ENCODE results near the gene PROX2.
A peak's percentile ranks its signal among the peaks of the same experiment; 100 is the strongest.

GRCh38 chr14:74905595-74906142 is 29.7 kb upstream of the PROX2 start:
- peak; percentile 98 for TF ChIP-seq CTCF (conservative IDR thresholded peaks at IDR 0.05; ENCODE audit: low read depth, low read length)
- no peak for TF ChIP-seq EZH2 (IDR thresholded peaks at IDR 0.05; ENCODE audit: low read length, unreplicated experiment)
- TF ChIP-seq EZH2phosphoT487 (IDR thresholded peaks at IDR 0.05; ENCODE audit: borderline replicate concordance, low read length): no peak
